ENCODE results near the gene BAHCC1. TPM values are rescaled to one million over a fixed set of nuclear protein-coding genes. Genes with fewer than 3 reads are reported as not detected.

BAHCC1 gene
- total and polyA plus RNA-seq, 10 of the 15 experiments (the other 5 are each of a cell fraction or from before 2014, with no cell fraction given) = 0.03 to 0.14 (median 0.11) TPM; not detected in 6

DNA sequence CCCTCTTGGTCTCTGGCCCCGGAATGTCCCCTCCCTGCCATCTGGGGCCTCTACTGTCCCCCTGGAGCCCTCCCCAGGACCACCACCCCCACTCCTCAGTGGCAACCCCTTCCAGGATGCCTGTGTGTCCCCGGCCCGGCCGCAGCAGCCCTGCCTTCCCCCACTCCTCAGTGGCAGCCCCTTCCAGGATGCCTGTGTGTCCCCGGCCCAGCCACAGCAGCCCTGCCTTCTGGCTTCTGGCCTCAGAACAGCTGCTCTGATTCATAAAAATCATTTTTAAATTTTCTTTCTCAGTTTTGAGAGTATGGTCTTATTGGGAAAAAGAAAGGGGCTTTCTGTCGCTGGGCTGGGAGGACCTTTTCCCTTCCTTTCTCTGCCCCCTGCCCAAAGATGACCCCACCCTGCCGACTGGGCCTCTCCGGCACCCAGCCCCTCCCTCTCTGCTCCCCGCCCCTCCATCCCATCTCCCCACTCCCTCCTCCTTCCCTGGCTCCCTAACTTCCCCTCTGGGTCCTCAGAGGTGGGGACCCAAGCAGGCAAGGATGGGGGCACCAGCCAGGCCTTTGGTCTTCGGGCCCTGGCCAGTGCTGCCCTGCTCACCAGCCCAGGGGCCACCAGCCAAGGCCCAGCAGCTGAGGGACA is 40.5 kb downstream of the BAHCC1 start:
- BruUV-seq (replicated peaks) = no TSS peak
- Histone ChIP-seq H3K4me1 (ENCODE audit: control insufficient read depth, insufficient read depth, low read length) (no peaks in the 10 kb centered on the region), H3K9me3 (replicated peaks; ENCODE audit: control insufficient read depth, insufficient read depth, low read length) (no peaks in the 10 kb centered on the region), H2AFZ (ENCODE audit: control insufficient read depth, low read depth, low read length) (no peak overlapping the region), H3K79me2 (ENCODE audit: control insufficient read depth, insufficient read depth, low read length) (no peaks in the 10 kb centered on the region), H3K9ac (ENCODE audit: control insufficient read depth, insufficient read depth, low read length) (no peak overlapping the region), H3K4me2 (ENCODE audit: control insufficient read depth, insufficient read depth) (no peak overlapping the region), H4K20me1 (ENCODE audit: control insufficient read depth, insufficient read depth) (no peaks in the 10 kb centered on the region), H3K36me3 (ENCODE audit: control insufficient read depth in 2 of 2, insufficient read depth in 2 of 2, low read length in 1 of 2) (no peaks in the 10 kb centered on the region), H3K27ac (ENCODE audit: control insufficient read depth, insufficient read depth) (no peak overlapping the region), H3K4me3 (no peak overlapping the region), H3K27me3 (replicated peaks in 1 of 2; ENCODE audit: control insufficient read depth in 2 of 2, insufficient read depth in 2 of 2, low read length in 1 of 2) (no peaks in the 10 kb centered on the region; a peak in 1 of 4 replicates)
- 2% methylated on average over 7 of the region's 10 CpGs for WGBS (ENCODE audit: insufficient coverage, insufficient replicate concordance, low lambda C conversion rate, missing lambda C conversion rate)
- in situ Hi-C loops (cut with MboI) (no loop called here), intact Hi-C loops (cut with micrococcal nuclease; ENCODE audit: unreplicated experiment) (no loop called here)
- ChIA-PET SMC1A (ENCODE audit: uncharacterized antibody, unreplicated experiment) (no interaction called here), POLR2A (no interaction called here), CTCF (no interaction called here), RAD21 (ENCODE audit: unreplicated experiment) (no interaction called here)
- DNase-seq (ENCODE audit: low read depth, low spot score) (no peak), FAIRE-seq (no peak), ATAC-seq (no peak)
- TF ChIP-seq LARP7 (IDR thresholded peaks at IDR 0.05) (no peak), ATF7 (IDR thresholded peaks at IDR 0.05; ENCODE audit: low read depth) (no peak), MTA3 (IDR thresholded peaks at IDR 0.05; ENCODE audit: borderline replicate concordance, low read length) (no peak), CBX3 (IDR thresholded peaks at IDR 0.05; ENCODE audit: borderline replicate concordance, low read depth) (no peak), RAD51 (IDR thresholded peaks at IDR 0.05) (no peak), ASH2L (IDR thresholded peaks at IDR 0.05; ENCODE audit: borderline replicate concordance, low read depth) (no peak), NFYB (IDR thresholded peaks at IDR 0.05; ENCODE audit: insufficient read depth, low read depth, low read length) (no peak), FOS (IDR thresholded peaks at IDR 0.05; ENCODE audit: borderline replicate concordance, extremely low read depth, insufficient read length) (no peak), KAT2A (conservative IDR thresholded peaks at IDR 0.05; ENCODE audit: control insufficient read depth, low read depth, low read length) (no peak), RUNX3 (IDR thresholded peaks at IDR 0.05; ENCODE audit: low read length) (no peak), MYB (IDR thresholded peaks at IDR 0.05; ENCODE audit: borderline replicate concordance, low read depth, low read length) (no peak)
- TF ChIP-seq, protein P1, sequence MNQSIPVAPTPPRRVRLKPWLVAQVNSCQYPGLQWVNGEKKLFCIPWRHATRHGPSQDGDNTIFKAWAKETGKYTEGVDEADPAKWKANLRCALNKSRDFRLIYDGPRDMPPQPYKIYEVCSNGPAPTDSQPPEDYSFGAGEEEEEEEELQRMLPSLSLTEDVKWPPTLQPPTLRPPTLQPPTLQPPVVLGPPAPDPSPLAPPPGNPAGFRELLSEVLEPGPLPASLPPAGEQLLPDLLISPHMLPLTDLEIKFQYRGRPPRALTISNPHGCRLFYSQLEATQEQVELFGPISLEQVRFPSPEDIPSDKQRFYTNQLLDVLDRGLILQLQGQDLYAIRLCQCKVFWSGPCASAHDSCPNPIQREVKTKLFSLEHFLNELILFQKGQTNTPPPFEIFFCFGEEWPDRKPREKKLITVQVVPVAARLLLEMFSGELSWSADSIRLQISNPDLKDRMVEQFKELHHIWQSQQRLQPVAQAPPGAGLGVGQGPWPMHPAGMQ (IDR thresholded peaks at IDR 0.05; ENCODE audit: borderline replicate concordance) = no peak
- TF ChIP-seq, protein P2, sequence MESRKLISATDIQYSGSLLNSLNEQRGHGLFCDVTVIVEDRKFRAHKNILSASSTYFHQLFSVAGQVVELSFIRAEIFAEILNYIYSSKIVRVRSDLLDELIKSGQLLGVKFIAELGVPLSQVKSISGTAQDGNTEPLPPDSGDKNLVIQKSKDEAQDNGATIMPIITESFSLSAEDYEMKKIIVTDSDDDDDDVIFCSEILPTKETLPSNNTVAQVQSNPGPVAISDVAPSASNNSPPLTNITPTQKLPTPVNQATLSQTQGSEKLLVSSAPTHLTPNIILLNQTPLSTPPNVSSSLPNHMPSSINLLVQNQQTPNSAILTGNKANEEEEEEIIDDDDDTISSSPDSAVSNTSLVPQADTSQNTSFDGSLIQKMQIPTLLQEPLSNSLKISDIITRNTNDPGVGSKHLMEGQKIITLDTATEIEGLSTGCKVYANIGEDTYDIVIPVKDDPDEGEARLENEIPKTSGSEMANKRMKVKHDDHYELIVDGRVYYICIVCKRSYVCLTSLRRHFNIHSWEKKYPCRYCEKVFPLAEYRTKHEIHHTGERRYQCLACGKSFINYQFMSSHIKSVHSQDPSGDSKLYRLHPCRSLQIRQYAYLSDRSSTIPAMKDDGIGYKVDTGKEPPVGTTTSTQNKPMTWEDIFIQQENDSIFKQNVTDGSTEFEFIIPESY (IDR thresholded peaks at IDR 0.05) = no peak
- TF ChIP-seq, protein P3, sequence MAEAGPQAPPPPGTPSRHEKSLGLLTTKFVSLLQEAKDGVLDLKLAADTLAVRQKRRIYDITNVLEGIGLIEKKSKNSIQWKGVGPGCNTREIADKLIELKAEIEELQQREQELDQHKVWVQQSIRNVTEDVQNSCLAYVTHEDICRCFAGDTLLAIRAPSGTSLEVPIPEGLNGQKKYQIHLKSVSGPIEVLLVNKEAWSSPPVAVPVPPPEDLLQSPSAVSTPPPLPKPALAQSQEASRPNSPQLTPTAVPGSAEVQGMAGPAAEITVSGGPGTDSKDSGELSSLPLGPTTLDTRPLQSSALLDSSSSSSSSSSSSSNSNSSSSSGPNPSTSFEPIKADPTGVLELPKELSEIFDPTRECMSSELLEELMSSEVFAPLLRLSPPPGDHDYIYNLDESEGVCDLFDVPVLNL (IDR thresholded peaks at IDR 0.05; ENCODE audit: low read depth, low read length) = no peak
- TF ChIP-seq, protein P4, sequence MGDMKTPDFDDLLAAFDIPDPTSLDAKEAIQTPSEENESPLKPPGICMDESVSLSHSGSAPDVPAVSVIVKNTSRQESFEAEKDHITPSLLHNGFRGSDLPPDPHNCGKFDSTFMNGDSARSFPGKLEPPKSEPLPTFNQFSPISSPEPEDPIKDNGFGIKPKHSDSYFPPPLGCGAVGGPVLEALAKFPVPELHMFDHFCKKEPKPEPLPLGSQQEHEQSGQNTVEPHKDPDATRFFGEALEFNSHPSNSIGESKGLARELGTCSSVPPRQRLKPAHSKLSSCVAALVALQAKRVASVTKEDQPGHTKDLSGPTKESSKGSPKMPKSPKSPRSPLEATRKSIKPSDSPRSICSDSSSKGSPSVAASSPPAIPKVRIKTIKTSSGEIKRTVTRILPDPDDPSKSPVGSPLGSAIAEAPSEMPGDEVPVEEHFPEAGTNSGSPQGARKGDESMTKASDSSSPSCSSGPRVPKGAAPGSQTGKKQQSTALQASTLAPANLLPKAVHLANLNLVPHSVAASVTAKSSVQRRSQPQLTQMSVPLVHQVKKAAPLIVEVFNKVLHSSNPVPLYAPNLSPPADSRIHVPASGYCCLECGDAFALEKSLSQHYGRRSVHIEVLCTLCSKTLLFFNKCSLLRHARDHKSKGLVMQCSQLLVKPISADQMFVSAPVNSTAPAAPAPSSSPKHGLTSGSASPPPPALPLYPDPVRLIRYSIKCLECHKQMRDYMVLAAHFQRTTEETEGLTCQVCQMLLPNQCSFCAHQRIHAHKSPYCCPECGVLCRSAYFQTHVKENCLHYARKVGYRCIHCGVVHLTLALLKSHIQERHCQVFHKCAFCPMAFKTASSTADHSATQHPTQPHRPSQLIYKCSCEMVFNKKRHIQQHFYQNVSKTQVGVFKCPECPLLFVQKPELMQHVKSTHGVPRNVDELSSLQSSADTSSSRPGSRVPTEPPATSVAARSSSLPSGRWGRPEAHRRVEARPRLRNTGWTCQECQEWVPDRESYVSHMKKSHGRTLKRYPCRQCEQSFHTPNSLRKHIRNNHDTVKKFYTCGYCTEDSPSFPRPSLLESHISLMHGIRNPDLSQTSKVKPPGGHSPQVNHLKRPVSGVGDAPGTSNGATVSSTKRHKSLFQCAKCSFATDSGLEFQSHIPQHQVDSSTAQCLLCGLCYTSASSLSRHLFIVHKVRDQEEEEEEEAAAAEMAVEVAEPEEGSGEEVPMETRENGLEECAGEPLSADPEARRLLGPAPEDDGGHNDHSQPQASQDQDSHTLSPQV (IDR thresholded peaks at IDR 0.05) = no peak
